H1 (cell line): ENCODE measurements around the gene MAP3K14. TPM values are rescaled to one million over a fixed set of nuclear protein-coding genes. Genes with fewer than 3 reads are reported as not detected.
A peak's percentile ranks its signal among the peaks of the same experiment; 100 is the strongest.

Source experiments
- CTCF ChIA-PET: fragments of 300-600 bp; sonication (Branson Sonifier 250); formaldehyde crosslinking; loops from one replicate; lab custom pipeline; 2021; ENCODE audit not compliant: partially characterized antibody; lab: Charles Lee
- POLR2A ChIA-PET: fragments of 300-600 bp; sonication (Branson Sonifier 250); formaldehyde crosslinking; loops from one replicate; lab custom pipeline; 2021; ENCODE audit warnings: inconsistent platforms; ENCODE audit not compliant: partially characterized antibody; lab: Charles Lee
- DNase-seq, 2 experiments: peaks; one replicate each; pipeline versions ENCODE4 v3.0.0 to v3.0.0-alpha.2; 2010 to 2022; ENCODE audit warnings: low spot score in 2 of 2, low read depth in 1 of 2, mixed read lengths in 1 of 2
- FAIRE-seq: peaks from 2 replicates; lab custom pipeline; 2011; peaks lifted over from hg19 to GRCh38; lab: Jason Lieb, UNC
- H2AFZ ChIP-seq: 2 replicates; pipeline ENCODE4 v1.8.1; 2012; ENCODE audit warnings: low read length, inconsistent platforms
- H2AK5ac ChIP-seq: 2 replicates; pipeline ENCODE4 v1.6.1; 2013; ENCODE audit warnings: low read depth, low read length
- H2BK120ac ChIP-seq: replicated peaks from 2 replicates; pipeline ENCODE3; 2013; ENCODE audit warnings: low read depth, low read length, inconsistent platforms
- H2BK12ac ChIP-seq: 2 replicates; pipeline ENCODE4 v1.6.1; 2013; ENCODE audit warnings: low read depth, low read length
- H2BK15ac ChIP-seq: 2 replicates; pipeline ENCODE4 v1.6.1; 2013; ENCODE audit warnings: low read length
- H2BK20ac ChIP-seq: 2 replicates; pipeline ENCODE4 v1.6.1; 2013; ENCODE audit warnings: low read length
- H2BK5ac ChIP-seq: 2 replicates; pipeline ENCODE4 v1.6.1; 2013; ENCODE audit warnings: low read depth, low read length
- H3K14ac ChIP-seq: 2 replicates; pipeline ENCODE4 v1.6.1; 2013; ENCODE audit warnings: inconsistent platforms; ENCODE audit not compliant: insufficient read length
- H3K18ac ChIP-seq: 2 replicates; pipeline ENCODE4 v1.6.1; 2013; ENCODE audit warnings: low read length; ENCODE audit errors: extremely low read depth
- H3K23ac ChIP-seq: 2 replicates; pipeline ENCODE4 v1.6.1; 2013; ENCODE audit warnings: inconsistent platforms; ENCODE audit not compliant: insufficient read length
- H3K23me2 ChIP-seq: 2 replicates; pipeline ENCODE4 v1.6.1; 2013; ENCODE audit warnings: low read depth, low read length
- H3K27ac ChIP-seq: 2 replicates; pipeline ENCODE4 v1.6.1; 2011; ENCODE audit warnings: low read depth, low read length, inconsistent platforms
- H3K27me3 ChIP-seq, 4 experiments: replicated peaks in 1 of 4; 1 replicate in 1 of 4; 2 replicates in 3 of 4; pipeline versions ENCODE4 v1.6.1 to v1.8.1; 2011 to 2013; ENCODE audit warnings: low read length in 3 of 4, mild to moderate bottlenecking in 3 of 4, inconsistent platforms in 2 of 4, mixed read lengths in 2 of 4, moderate library complexity in 1 of 4; ENCODE audit not compliant: control insufficient read depth in 3 of 4, insufficient read depth in 3 of 4; ENCODE audit errors: extremely low read depth in 1 of 4
- H3K36me3 ChIP-seq, 4 experiments: 2 replicates each; pipeline versions ENCODE4 v1.6.1 to v1.8.1; 2011 to 2013; ENCODE audit warnings: mild to moderate bottlenecking in 4 of 4, low read length in 3 of 4, moderate library complexity in 2 of 4, control low read depth in 1 of 4, inconsistent platforms in 1 of 4; ENCODE audit not compliant: insufficient read depth in 4 of 4, control insufficient read depth in 2 of 4
- H3K4ac ChIP-seq: replicated peaks from 2 replicates; pipeline ENCODE3; 2013; ENCODE audit warnings: low read length, low read depth, mixed read lengths, inconsistent platforms; ENCODE audit not compliant: insufficient read length
- H3K4me1 ChIP-seq, 4 experiments: replicated peaks in 1 of 4; 1 replicate in 1 of 4; 2 replicates in 3 of 4; pipeline versions ENCODE4 v1.6.1 to v1.8.1; 2011 to 2013; ENCODE audit warnings: low read length in 3 of 4, inconsistent platforms in 2 of 4, mixed read lengths in 1 of 4; ENCODE audit not compliant: insufficient read depth in 4 of 4, control insufficient read depth in 3 of 4
- H3K4me2 ChIP-seq, 2 experiments: 2 replicates each; pipeline versions ENCODE4 v1.6.1 to v1.8.1; 2011 to 2013; ENCODE audit warnings: low read depth in 2 of 2, low read length in 2 of 2, control low read depth in 1 of 2, inconsistent platforms in 1 of 2, mild to moderate bottlenecking in 1 of 2; ENCODE audit not compliant: insufficient read depth in 1 of 2
- H3K4me3 ChIP-seq, 4 experiments: fragments of 200-600, 300-600 bp in 1 of 4; sonication (generic), shearing (Covaris generic), sonication (Bioruptor Twin) in 1 of 4; 2 replicates each; pipeline versions ENCODE4 v1.5.1 to v1.8.1; 2011 to 2016; ENCODE audit warnings: low read length in 4 of 4, low read depth in 3 of 4, control low read depth in 2 of 4, inconsistent platforms in 2 of 4, mild to moderate bottlenecking in 2 of 4, mixed read lengths in 1 of 4, moderate library complexity in 1 of 4; ENCODE audit not compliant: insufficient read depth in 2 of 4; ENCODE audit errors: extremely low read depth in 1 of 4
- H3K56ac ChIP-seq: replicated peaks from 2 replicates; pipeline ENCODE3; 2013; ENCODE audit warnings: low read depth, mild to moderate bottlenecking, mixed read lengths, low read length, inconsistent platforms; ENCODE audit not compliant: insufficient read length
- H3K79me1 ChIP-seq: 2 replicates; pipeline ENCODE4 v1.6.1; 2013; ENCODE audit warnings: low read depth, low read length, control low read depth
- H3K79me2 ChIP-seq, 2 experiments: 2 replicates each; pipeline versions ENCODE4 v1.6.1 to v1.8.1; 2012 to 2013; ENCODE audit warnings: low read length in 2 of 2, mild to moderate bottlenecking in 2 of 2, inconsistent platforms in 1 of 2; ENCODE audit not compliant: insufficient read depth in 2 of 2, control insufficient read depth in 1 of 2
- H3K9ac ChIP-seq, 4 experiments: replicated peaks in 1 of 4; 1 replicate in 1 of 4; 2 replicates in 3 of 4; pipeline versions ENCODE4 v1.6.1 to v1.8.1; 2011 to 2013; ENCODE audit warnings: low read depth in 3 of 4, low read length in 3 of 4, control low read depth in 2 of 4, mild to moderate bottlenecking in 2 of 4, moderate library complexity in 2 of 4, inconsistent platforms in 1 of 4; ENCODE audit errors: extremely low read depth in 1 of 4
- H3K9me3 ChIP-seq, 2 experiments: 2 replicates each; pipeline versions ENCODE4 v1.6.1 to v1.8.1; 2012 to 2013; ENCODE audit warnings: mild to moderate bottlenecking in 2 of 2, moderate library complexity in 2 of 2, control low read depth in 1 of 2, inconsistent platforms in 1 of 2, low read depth in 1 of 2, low read length in 1 of 2, mixed read lengths in 1 of 2; ENCODE audit not compliant: insufficient read depth in 2 of 2
- H4K20me1 ChIP-seq, 2 experiments: replicated peaks in 1 of 2; 2 replicates each; pipeline versions ENCODE3 to v1.8.1; 2011 to 2013; ENCODE audit warnings: inconsistent platforms in 2 of 2, low read length in 2 of 2, mild to moderate bottlenecking in 1 of 2; ENCODE audit not compliant: insufficient read depth in 2 of 2, control insufficient read depth in 1 of 2
- H4K5ac ChIP-seq: 2 replicates; pipeline ENCODE4 v1.6.1; 2013; ENCODE audit warnings: low read length, low read depth, mixed read lengths, inconsistent platforms; ENCODE audit not compliant: insufficient read length
- H4K8ac ChIP-seq: 2 replicates; pipeline ENCODE4 v1.8.0; 2013; ENCODE audit warnings: mild to moderate bottlenecking, moderate library complexity, low read length, inconsistent platforms; ENCODE audit not compliant: insufficient read depth; ENCODE audit errors: extremely low read depth
- H4K91ac ChIP-seq: replicated peaks from 2 replicates; pipeline ENCODE3; 2013; ENCODE audit warnings: low read length, mixed read lengths, inconsistent platforms; ENCODE audit not compliant: insufficient read length
- ATF2 ChIP-seq: IDR thresholded peaks from 2 replicates; pipeline ENCODE4 v1.6.1; 2012; ENCODE audit warnings: low read length, inconsistent platforms
- CREB1 ChIP-seq: IDR thresholded peaks from 2 replicates; pipeline ENCODE4 v1.6.1; 2012; ENCODE audit warnings: inconsistent platforms
- GTF2F1 ChIP-seq: IDR thresholded peaks from 2 replicates; pipeline ENCODE4 v1.6.1; 2012; ENCODE audit warnings: low read depth, low read length, improper control_type of control experiment, borderline replicate concordance
- JUND ChIP-seq: IDR thresholded peaks from 2 replicates; pipeline ENCODE4 v1.6.1; 2011; ENCODE audit warnings: mild to moderate bottlenecking, improper control_type of control experiment, low read length
- POLR2AphosphoS5 ChIP-seq: IDR thresholded peaks from 2 replicates; pipeline ENCODE4 v1.6.1; 2011; ENCODE audit warnings: low read depth, low read length
- SAP30 ChIP-seq: fragments of 300-600 bp; sonication (generic); IDR thresholded peaks from 2 replicates; pipeline ENCODE4 v1.7.1; 2012; ENCODE audit warnings: low read length, moderate library complexity, mild to moderate bottlenecking, inconsistent platforms; ENCODE audit not compliant: insufficient read depth, insufficient replicate concordance
- SP1 ChIP-seq: IDR thresholded peaks from 2 replicates; pipeline ENCODE4 v1.6.1; 2011; ENCODE audit warnings: low read depth, low read length
- USF2 ChIP-seq: IDR thresholded peaks from 2 replicates; pipeline ENCODE4 v1.6.1; 2011; ENCODE audit warnings: low read length, improper control_type of control experiment
- WGBS, 2 experiments: shearing (Covaris generic) in 1 of 2; methylation state at CpG; one replicate each; pipeline versions ENCODE4 v1.1.6 to v1.1.7; 2013 to 2015; ENCODE audit warnings: low lambda C conversion rate in 2 of 2, mixed read lengths in 2 of 2, inconsistent platforms in 1 of 2, low coverage in 1 of 2, missing lambda C conversion rate in 1 of 2; ENCODE audit not compliant: insufficient replicate concordance in 2 of 2, insufficient coverage in 1 of 2, insufficient read length in 1 of 2; ENCODE audit errors: extremely low coverage in 1 of 2, missing lambda C conversion rate in 1 of 2; 5-methylcytosine and 5-hydroxymethylcytosine counted together
- polyA plus RNA-seq, 7 experiments: library from polyadenylated mRNA; depleted of rRNA in 3 of 7; stranded (reverse) in 5 of 7; unstranded in 2 of 7; fragments of >200 nt in 5 of 7; fragments of 200-250 nt in 2 of 7; gene quantifications; 1 replicate in 5 of 7; 2 replicates in 1 of 7; 4 replicates in 1 of 7; pipeline versions ENCODE4 v1.2.1 to v1.2.3, GENCODE V29; 2011 to 2013; ENCODE audit warnings: missing spikeins in 2 of 7, mixed read lengths in 2 of 7
- total RNA-seq: library from RNA; stranded (reverse); fragmentation: NEBNext Ultra II Directional; extraction: Animal tissue kit (Norgen Biotek cat#: 25700); gene quantifications from 2 replicates; pipeline ENCODE4 v1.2.1, GENCODE V29; 2021

The MAP3K14 gene
- total and polyA plus RNA-seq, 2 of the 8 experiments (the other 6 are each of a cell fraction or from before 2014, with no cell fraction given) = 5.2 to 6.1 TPM

DNA sequence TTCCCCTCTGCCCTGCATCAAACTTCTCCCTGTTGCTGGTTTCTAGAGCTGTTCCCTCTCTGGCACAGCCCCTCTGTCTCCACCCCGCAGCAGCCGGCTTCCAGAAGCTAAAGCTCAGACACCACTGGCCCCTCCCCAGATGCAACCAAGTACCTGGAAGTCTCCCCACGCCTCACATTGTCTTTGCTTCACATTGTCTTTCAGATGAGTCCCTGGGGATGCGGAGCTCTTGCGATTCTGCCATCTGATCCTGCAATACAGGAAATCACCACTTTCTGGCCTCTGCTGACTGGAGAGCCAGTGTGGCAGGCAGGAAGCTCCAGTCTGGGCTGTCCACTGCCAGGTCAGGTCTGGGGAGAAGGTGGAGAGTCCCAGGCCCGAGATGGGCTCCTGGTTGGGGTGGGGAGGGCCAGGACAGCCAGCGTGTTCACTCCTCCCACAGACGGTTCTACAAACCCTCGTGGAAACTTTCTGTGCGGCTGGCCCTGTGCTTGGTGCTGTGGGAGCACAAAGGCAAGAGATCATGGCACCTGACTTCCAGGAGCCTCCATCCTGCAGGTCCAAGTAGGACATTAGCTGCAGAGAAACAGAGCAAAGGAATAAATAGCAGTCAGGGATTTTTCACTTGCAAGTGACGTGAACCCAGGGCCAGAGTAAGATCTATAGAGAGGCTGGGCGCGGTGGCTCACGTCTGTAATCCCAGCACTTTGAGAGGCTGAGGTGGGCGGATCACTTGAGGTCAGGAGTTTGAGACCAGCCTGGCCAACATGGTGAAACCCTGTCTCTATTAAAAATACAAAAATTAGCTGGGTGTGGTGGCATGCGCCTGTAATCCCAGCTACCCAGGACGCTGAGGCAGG, 47.9 kb upstream of the MAP3K14 start:
- peak overlapping the region; percentile 97 for H2BK5ac ChIP-seq
- H4K91ac ChIP-seq = peak overlapping the region; percentile 99
- 44% methylated on average over 17 of the region's 17 CpGs; no CpG with 5 or more reads in 1 of the 2 experiments for WGBS, 2 experiments
- H3K23ac ChIP-seq = no peak overlapping the region
- no peaks in the 10 kb centered on the region for H3K9me3 ChIP-seq
- ChIA-PET POLR2A (interaction anchor here (1.0 to 2.9 kb wide), 6 partner anchors 10 to 216 kb away, joined by 3 to 15 read pairs (median 4); partner anchors contain the start of genes HEXIM1 and MAP3K14), CTCF (interaction anchor here (0.6 to 2.8 kb wide), 18 partner anchors 10 to 407 kb away, joined by 3 to 14 read pairs (median 4); no protein-coding TSS in a partner anchor)
- peak overlapping the region; percentile 53; the same call in 1 of the 2 replicates for H4K8ac ChIP-seq
- H2BK15ac ChIP-seq = peak overlapping the region; percentile 53; the same call in 1 of the 2 replicates
- H2AFZ ChIP-seq = no peak overlapping the region
- no peaks in the 10 kb centered on the region for H3K79me1 ChIP-seq
- H3K27me3 ChIP-seq = no peaks in the 10 kb centered on the region; a peak in 2 of 7 replicates
- H2AK5ac ChIP-seq = peak overlapping the region; percentile 94; the same call in 1 of the 2 replicates
- H3K4me1 ChIP-seq = peaks cover 5 to 18% (median 10%) of the 10 kb centered on the region in 4 experiments
- peak overlapping the region; percentile 66 for H3K56ac ChIP-seq
- H3K9ac ChIP-seq = peak overlapping the region in 3 of 4 experiments; percentile 28 to 42 (median 42); a peak in 3 of 7 replicates
- peak overlapping the region; percentile 99 for H2BK12ac ChIP-seq
- no peaks in the 10 kb centered on the region for H3K79me2 ChIP-seq
- H4K20me1 ChIP-seq = no peaks in the 10 kb centered on the region
- H3K14ac ChIP-seq = no peak overlapping the region
- H2BK20ac ChIP-seq = peak overlapping the region; percentile 94
- DNase-seq (peak; percentile 75 to 89), FAIRE-seq (peak; percentile 95)
- H3K36me3 ChIP-seq = no peaks in the 10 kb centered on the region
- peak overlapping the region; percentile 82 for H4K5ac ChIP-seq
- H3K4me2 ChIP-seq = peak overlapping the region; percentile 20 to 53
- H3K4ac ChIP-seq = peak overlapping the region; percentile 87
- no peaks in the 10 kb centered on the region for H3K23me2 ChIP-seq
- H3K4me3 ChIP-seq = peak overlapping the region in 1 of 4 experiments; percentile 36; a peak in 1 of 8 replicates
- peak overlapping the region; percentile 98 for H3K18ac ChIP-seq
- H3K27ac ChIP-seq = peak overlapping the region; percentile 84; the same call in 1 of the 2 replicates
- peak overlapping the region; percentile 98 for H2BK120ac ChIP-seq
- TF ChIP-seq SAP30 (no peak), SP1 (no peak), ATF2 (no peak), POLR2AphosphoS5 (peak; percentile 59; the same call in 1 of the 2 replicates), USF2 (no peak), JUND (peak; percentile 53; the same call in 1 of the 2 replicates), CREB1 (no peak), GTF2F1 (no peak)
